Nephron progenitor cell (in vitro differentiated cells): ENCODE measurements around the gene MARCOL.

Experiments used
- DNase-seq: peaks from one replicate; pipeline ENCODE4 v3.0.0; 2021
- H3K27ac Mint-ChIP-seq: 2 replicates; pipeline ENCODE4 v1.8.0; 2021; ENCODE audit warnings: mild to moderate bottlenecking, moderate library complexity, mixed read lengths
- H3K27me3 Mint-ChIP-seq: 2 replicates; pipeline ENCODE4 v1.8.0; 2021; ENCODE audit warnings: mild to moderate bottlenecking, low read depth, mixed read lengths; ENCODE audit not compliant: poor library complexity
- H3K36me3 Mint-ChIP-seq: 2 replicates; pipeline ENCODE4 v1.8.0; 2021; ENCODE audit warnings: low read depth, mixed read lengths
- H3K4me1 Mint-ChIP-seq: 2 replicates; pipeline ENCODE4 v1.8.0; 2021; ENCODE audit warnings: mixed read lengths
- H3K4me3 Mint-ChIP-seq: 2 replicates; pipeline ENCODE4 v1.8.0; 2021; ENCODE audit warnings: mild to moderate bottlenecking, moderate library complexity, mixed read lengths
- H3K9me3 Mint-ChIP-seq: 2 replicates; pipeline ENCODE4 v1.8.0; 2021; ENCODE audit warnings: mild to moderate bottlenecking, moderate library complexity, mixed read lengths
- TF ChIP-seq, protein P1 (sequence below): fragments of 200-600 bp; sonication (generic); IDR thresholded peaks from 2 replicates; pipeline ENCODE4 v1.5.0; 2021; ENCODE audit warnings: antibody characterized with exemption

Gene MARCOL

DNA sequence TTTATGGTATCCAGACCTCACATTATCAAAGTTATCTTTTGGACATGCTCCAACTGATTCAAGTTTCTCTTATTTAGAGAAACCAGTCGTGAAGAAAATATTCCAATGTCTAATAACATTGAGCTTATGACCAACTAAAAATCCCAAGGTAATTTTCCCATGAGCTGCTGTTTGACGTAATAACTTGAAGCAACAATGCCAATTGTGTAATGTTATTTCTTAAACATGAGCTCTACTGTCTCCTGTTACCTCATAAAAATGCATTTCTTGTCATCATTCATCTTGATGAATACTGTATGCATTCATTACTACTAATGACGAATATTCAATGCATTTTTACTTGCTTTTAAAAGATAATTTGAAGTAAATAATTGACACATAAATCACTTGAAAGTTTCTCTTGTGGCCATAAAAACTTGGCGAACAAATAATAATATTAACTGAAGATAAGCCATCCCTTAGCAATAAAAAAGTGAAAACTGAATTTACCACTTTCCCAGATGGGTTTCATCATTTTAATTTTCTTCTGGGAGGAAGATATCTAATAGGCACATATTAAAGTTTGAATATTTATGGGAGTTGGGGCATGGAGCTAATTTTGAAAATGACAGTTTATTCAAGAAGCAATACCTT, 424 bp upstream of the MARCOL start:
- no peak overlapping the region for H3K4me3 Mint-ChIP-seq

GRCh38 chr5:148248894-148249293, 10.6 kb downstream of the MARCOL start:
- H3K9me3 Mint-ChIP-seq: peaks cover 6% of the 10 kb centered on the region
- no peak for DNase-seq
- TF ChIP-seq, protein P1, sequence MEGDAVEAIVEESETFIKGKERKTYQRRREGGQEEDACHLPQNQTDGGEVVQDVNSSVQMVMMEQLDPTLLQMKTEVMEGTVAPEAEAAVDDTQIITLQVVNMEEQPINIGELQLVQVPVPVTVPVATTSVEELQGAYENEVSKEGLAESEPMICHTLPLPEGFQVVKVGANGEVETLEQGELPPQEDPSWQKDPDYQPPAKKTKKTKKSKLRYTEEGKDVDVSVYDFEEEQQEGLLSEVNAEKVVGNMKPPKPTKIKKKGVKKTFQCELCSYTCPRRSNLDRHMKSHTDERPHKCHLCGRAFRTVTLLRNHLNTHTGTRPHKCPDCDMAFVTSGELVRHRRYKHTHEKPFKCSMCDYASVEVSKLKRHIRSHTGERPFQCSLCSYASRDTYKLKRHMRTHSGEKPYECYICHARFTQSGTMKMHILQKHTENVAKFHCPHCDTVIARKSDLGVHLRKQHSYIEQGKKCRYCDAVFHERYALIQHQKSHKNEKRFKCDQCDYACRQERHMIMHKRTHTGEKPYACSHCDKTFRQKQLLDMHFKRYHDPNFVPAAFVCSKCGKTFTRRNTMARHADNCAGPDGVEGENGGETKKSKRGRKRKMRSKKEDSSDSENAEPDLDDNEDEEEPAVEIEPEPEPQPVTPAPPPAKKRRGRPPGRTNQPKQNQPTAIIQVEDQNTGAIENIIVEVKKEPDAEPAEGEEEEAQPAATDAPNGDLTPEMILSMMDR: no peak
- no peaks in the 10 kb centered on the region for H3K36me3 Mint-ChIP-seq
- H3K4me3 Mint-ChIP-seq: no peak overlapping the region
- no peaks in the 10 kb centered on the region for H3K4me1 Mint-ChIP-seq
- no peak overlapping the region for H3K27ac Mint-ChIP-seq
- H3K27me3 Mint-ChIP-seq: peaks cover 5% of the 10 kb centered on the region

More for the DNA sequence above, 424 bp upstream of the MARCOL start:
- Mint-ChIP-seq H3K36me3 (no peaks in the 10 kb centered on the region), H3K4me1 (no peaks in the 10 kb centered on the region), H3K9me3 (no peaks in the 10 kb centered on the region), H3K27me3 (peaks cover 1% of the 10 kb centered on the region), H3K27ac (no peak overlapping the region)
- no peak for DNase-seq
- TF ChIP-seq, protein P1: no peak

- no peak for DNase-seq
- Mint-ChIP-seq H3K4me1 (no peaks in the 10 kb centered on the region), H3K36me3 (no peaks in the 10 kb centered on the region), H3K27ac (no peak overlapping the region), H3K9me3 (peaks cover 45% of the 10 kb centered on the region), H3K27me3 (no peaks in the 10 kb centered on the region), H3K4me3 (no peak overlapping the region)
- TF ChIP-seq, protein P1: no peak
Observed at GRCh38 chr5:148255456-148255855, 17.1 kb downstream of the MARCOL start.

DNA sequence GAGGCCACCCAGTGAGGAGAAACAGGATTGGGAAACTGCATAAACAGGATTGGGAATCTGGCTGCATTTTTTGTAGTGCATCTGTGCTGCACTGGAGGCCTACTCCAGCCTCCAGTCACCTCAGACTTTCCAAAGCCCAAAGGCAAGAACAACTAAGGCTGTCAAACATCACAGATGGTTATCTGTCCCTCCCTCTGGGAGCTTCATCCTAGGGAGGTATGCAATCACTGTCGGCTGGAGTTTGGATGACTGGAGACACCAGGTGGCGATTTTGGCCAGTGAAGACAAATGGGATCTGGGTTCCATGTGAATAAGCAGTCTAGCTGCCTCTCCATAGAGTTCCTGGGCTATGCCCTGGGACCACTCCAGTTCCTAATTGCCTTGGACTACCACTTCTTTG, 21.0 kb downstream of the MARCOL start:
- Mint-ChIP-seq H3K27me3 (no peaks in the 10 kb centered on the region), H3K36me3 (no peaks in the 10 kb centered on the region), H3K9me3 (peaks cover 43% of the 10 kb centered on the region), H3K4me3 (no peak overlapping the region), H3K4me1 (no peaks in the 10 kb centered on the region), H3K27ac (no peak overlapping the region)
- no peak for DNase-seq
- TF ChIP-seq, protein P1: no peak

GRCh38 chr5:148261221-148261620, 22.9 kb downstream of the MARCOL start:
- H3K27me3 Mint-ChIP-seq: no peaks in the 10 kb centered on the region
- no peak overlapping the region for H3K4me3 Mint-ChIP-seq
- no peak overlapping the region for H3K27ac Mint-ChIP-seq
- H3K9me3 Mint-ChIP-seq: peaks cover 38% of the 10 kb centered on the region
- no peaks in the 10 kb centered on the region for H3K36me3 Mint-ChIP-seq
- TF ChIP-seq, protein P1: no peak
- no peaks in the 10 kb centered on the region for H3K4me1 Mint-ChIP-seq
- DNase-seq: no peak

- Mint-ChIP-seq H3K4me3 (no peak overlapping the region), H3K27ac (no peak overlapping the region), H3K36me3 (no peaks in the 10 kb centered on the region), H3K9me3 (peaks cover 13% of the 10 kb centered on the region), H3K4me1 (no peaks in the 10 kb centered on the region), H3K27me3 (no peaks in the 10 kb centered on the region)
- TF ChIP-seq, protein P1: no peak
- DNase-seq: no peak
Observed at GRCh38 chr5:148267962-148268361, 29.6 kb downstream of the MARCOL start.
